Endothelial cell of umbilical vein (primary cell): ENCODE measurements around the gene HECTD1. TPM values are rescaled to one million over a fixed set of nuclear protein-coding genes. Genes with fewer than 3 reads are reported as not detected.

Experiments
- BruUV-seq: library from RNA; stranded (reverse); fragments of 400-500 nt; replicated peaks from 2 replicates; lab custom pipeline; 2021; lab: Mats Ljungman, UMichigan
- CTCF ChIA-PET: fragments of 300-600, 350-600 bp; sonication (Branson Sonifier 250); formaldehyde crosslinking; loops from one replicate; lab custom pipeline; 2021; ENCODE audit warnings: antibody characterized with exemption, inconsistent platforms; lab: Charles Lee
- POLR2A ChIA-PET: fragments of 300-600, 350-600 bp; sonication (Branson Sonifier 250); formaldehyde crosslinking; loops from one replicate; lab custom pipeline; 2021; ENCODE audit warnings: antibody characterized with exemption, inconsistent platforms; lab: Charles Lee
- DNase-seq: peaks from one replicate; pipeline ENCODE4 v3.0.0-alpha.2; 2011; ENCODE audit warnings: low read depth, low spot score
- FAIRE-seq: peaks from 2 replicates; lab custom pipeline; 2011; peaks lifted over from hg19 to GRCh38; lab: Jason Lieb, UNC
- H2AFZ ChIP-seq: 2 replicates; pipeline ENCODE4 v1.6.0; 2012; ENCODE audit warnings: low read depth, low read length, control low read depth, inconsistent platforms
- H3K27ac ChIP-seq: 2 replicates; pipeline ENCODE4 v1.5.1; 2011; ENCODE audit warnings: low read depth, mild to moderate bottlenecking, control low read depth, low read length, moderate library complexity; ENCODE audit not compliant: insufficient read depth
- H3K27me3 ChIP-seq, 2 experiments: 2 replicates each; pipeline versions ENCODE4 v1.6.0 to v1.6.1; 2011; ENCODE audit warnings: low read length in 2 of 2, mixed read lengths in 1 of 2; ENCODE audit not compliant: control insufficient read depth in 2 of 2, insufficient read depth in 2 of 2
- H3K36me3 ChIP-seq, 2 experiments: 2 replicates in 1 of 2; 3 replicates in 1 of 2; pipeline ENCODE4 v1.5.1; 2011; ENCODE audit warnings: low read length in 2 of 2, mild to moderate bottlenecking in 1 of 2, moderate library complexity in 1 of 2; ENCODE audit not compliant: control insufficient read depth in 2 of 2, insufficient read depth in 2 of 2; ENCODE audit errors: extremely low read depth in 1 of 2
- H3K4me1 ChIP-seq: 3 replicates; pipeline ENCODE4 v1.5.1; 2011; ENCODE audit warnings: mild to moderate bottlenecking, low read length; ENCODE audit not compliant: control insufficient read depth, insufficient read depth; ENCODE audit errors: extremely low read depth
- H3K4me2 ChIP-seq: 2 replicates; pipeline ENCODE4 v1.6.1; 2011; ENCODE audit warnings: low read length, control low read depth, mixed read lengths; ENCODE audit not compliant: insufficient read depth
- H3K4me3 ChIP-seq, 3 experiments: fragments of 200-600 bp in 1 of 3; sonication (generic), shearing (Covaris generic) in 1 of 3; replicated peaks in 1 of 3; 2 replicates each; pipeline ENCODE4 v1.5.1; 2011 to 2016; ENCODE audit warnings: control low read depth in 3 of 3, low read length in 3 of 3, mild to moderate bottlenecking in 2 of 3, inconsistent platforms in 1 of 3, low read depth in 1 of 3, moderate library complexity in 1 of 3; ENCODE audit not compliant: insufficient read depth in 1 of 3
- H3K79me2 ChIP-seq: 2 replicates; pipeline ENCODE4 v1.6.0; 2012; ENCODE audit warnings: low read length, inconsistent platforms; ENCODE audit not compliant: control insufficient read depth, insufficient read depth
- H3K9ac ChIP-seq: replicated peaks from 2 replicates; pipeline ENCODE3; 2011; ENCODE audit warnings: low read length, control low read depth; ENCODE audit not compliant: insufficient read depth; ENCODE audit errors: extremely low read depth
- H3K9me1 ChIP-seq: replicated peaks from 3 replicates; pipeline ENCODE4 v1.6.0; 2011; ENCODE audit warnings: mild to moderate bottlenecking, low read length; ENCODE audit not compliant: control insufficient read depth, insufficient read depth; ENCODE audit errors: extremely low read depth
- H3K9me3 ChIP-seq: replicated peaks from 2 replicates; pipeline ENCODE4 v1.5.1; 2012; ENCODE audit warnings: low read length, inconsistent platforms; ENCODE audit not compliant: control insufficient read depth, insufficient read depth
- H4K20me1 ChIP-seq: replicated peaks from 2 replicates; pipeline ENCODE3; 2011; ENCODE audit warnings: mild to moderate bottlenecking, low read length; ENCODE audit not compliant: control insufficient read depth, insufficient read depth; ENCODE audit errors: extremely low read depth
- EZH2 ChIP-seq: IDR thresholded peaks from 2 replicates; pipeline ENCODE4 v1.6.1; 2012; ENCODE audit warnings: borderline replicate concordance, low read depth, mild to moderate bottlenecking, moderate library complexity, low read length, inconsistent platforms; ENCODE audit not compliant: severe bottlenecking
- FOS ChIP-seq: IDR thresholded peaks from 2 replicates; pipeline ENCODE4 v1.6.1; 2011; ENCODE audit warnings: mild to moderate bottlenecking, low read length, moderate library complexity, borderline replicate concordance; ENCODE audit not compliant: insufficient read depth
- GATA2 ChIP-seq: IDR thresholded peaks from 2 replicates; pipeline ENCODE4 v1.7.0; 2011; ENCODE audit warnings: low read depth, mild to moderate bottlenecking, moderate library complexity, mixed read lengths, low read length; ENCODE audit not compliant: insufficient read length, insufficient read depth
- JUN ChIP-seq: IDR thresholded peaks from 2 replicates; pipeline ENCODE4 v1.6.1; 2011; ENCODE audit warnings: borderline replicate concordance, low read depth; ENCODE audit not compliant: insufficient read length, insufficient read depth
- MYC ChIP-seq: IDR thresholded peaks from one replicate; pipeline ENCODE4 v1.6.1; 2011; ENCODE audit warnings: mild to moderate bottlenecking, low read depth, low read length
- POLR2A ChIP-seq: IDR thresholded peaks from 2 replicates; pipeline ENCODE4 v1.6.1; 2012; ENCODE audit warnings: low read depth, mild to moderate bottlenecking, control low read depth, low read length
- POLR2AphosphoS5 ChIP-seq: IDR thresholded peaks from 2 replicates; pipeline ENCODE4 v1.6.1; 2012; ENCODE audit warnings: low read depth, mild to moderate bottlenecking, control low read depth, low read length, moderate library complexity; ENCODE audit not compliant: insufficient read depth
- dilution Hi-C: fragments of 300-500 bp; cut with MboI; formaldehyde crosslinking; loops from one replicate; pipeline ENCODE4 v1.15.0; 2019; ENCODE audit warnings: low sequenced_read_pairs; ENCODE audit not compliant: extremely low pct_ligation_motif_present
- intact Hi-C: fragments of 100-400 bp; cut with micrococcal nuclease; formaldehyde crosslinking; loops from one replicate; pipeline ENCODE4 v1.10.0; 2022
- polyA plus RNA-seq, 4 experiments: library from polyadenylated mRNA; depleted of rRNA in 3 of 4; stranded (reverse) in 3 of 4; unstranded in 1 of 4; fragments of >200 nt; gene quantifications; 2 replicates each; pipeline versions ENCODE4 v1.2.1 to v1.2.3, GENCODE V29; 2011 to 2012; ENCODE audit warnings: missing spikeins in 1 of 4
- total RNA-seq: library from RNA; stranded (reverse); gene quantifications from 2 replicates; pipeline ENCODE4 v1.2.3, GENCODE V29; 2021
- TF ChIP-seq, protein P1 (sequence below): IDR thresholded peaks from 2 replicates; pipeline ENCODE4 v1.6.1; 2011; ENCODE audit not compliant: insufficient read depth, insufficient read length
- TF ChIP-seq, protein P2 (sequence below), 2 donors: IDR thresholded peaks; 1 replicate in 1 of 2; 2 replicates in 1 of 2; pipeline ENCODE4 v1.5.1; 2011; ENCODE audit warnings: low read length in 2 of 2, mild to moderate bottlenecking in 2 of 2, moderate library complexity in 2 of 2, control low read depth in 1 of 2, inconsistent platforms in 1 of 2, low read depth in 1 of 2; ENCODE audit not compliant: insufficient read depth in 1 of 2; ENCODE audit errors: extremely low read depth in 1 of 2

The HECTD1 gene
- total and polyA plus RNA-seq, 2 donors (not counting 3 experiments of a cell fraction or from before 2014, with no cell fraction given), result 67.9 to 181 TPM

DNA sequence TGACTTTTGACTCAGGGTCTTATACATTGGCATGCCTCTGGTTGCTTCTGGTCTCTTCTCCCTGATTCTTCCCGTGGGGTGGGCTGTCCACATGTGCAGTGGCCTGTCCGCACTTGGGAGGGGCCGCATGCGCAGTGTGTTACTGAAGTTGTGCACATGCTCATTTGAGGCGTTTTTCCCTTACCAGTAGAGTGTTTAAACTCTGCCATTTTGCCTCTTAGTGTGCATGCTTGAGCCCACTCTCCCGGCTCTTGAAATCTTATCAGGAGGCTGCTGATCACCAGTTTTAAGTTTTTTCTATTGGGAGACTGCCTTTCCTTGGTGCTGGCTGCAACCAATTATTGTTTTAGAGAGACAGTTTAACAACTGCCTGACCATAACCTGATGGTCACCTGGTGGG lies 32.1 kb upstream of the HECTD1 start:
- Histone ChIP-seq H3K36me3 (no peaks in the 10 kb centered on the region), H2AFZ (no peak overlapping the region), H3K9me1 (no peaks in the 10 kb centered on the region), H3K9ac (no peak overlapping the region), H4K20me1 (no peaks in the 10 kb centered on the region), H3K27ac (no peak overlapping the region), H3K79me2 (no peaks in the 10 kb centered on the region), H3K9me3 (no peaks in the 10 kb centered on the region), H3K27me3 (no peaks in the 10 kb centered on the region), H3K4me3 (no peak overlapping the region), H3K4me2 (no peak overlapping the region), H3K4me1 (no peaks in the 10 kb centered on the region)
- TF ChIP-seq POLR2AphosphoS5 (no peak), POLR2A (no peak), MYC (no peak), GATA2 (no peak), JUN (no peak), FOS (no peak), EZH2 (no peak)
- TF ChIP-seq, protein P1, sequence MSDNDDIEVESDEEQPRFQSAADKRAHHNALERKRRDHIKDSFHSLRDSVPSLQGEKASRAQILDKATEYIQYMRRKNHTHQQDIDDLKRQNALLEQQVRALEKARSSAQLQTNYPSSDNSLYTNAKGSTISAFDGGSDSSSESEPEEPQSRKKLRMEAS, result no peak
- TF ChIP-seq, protein P2, sequence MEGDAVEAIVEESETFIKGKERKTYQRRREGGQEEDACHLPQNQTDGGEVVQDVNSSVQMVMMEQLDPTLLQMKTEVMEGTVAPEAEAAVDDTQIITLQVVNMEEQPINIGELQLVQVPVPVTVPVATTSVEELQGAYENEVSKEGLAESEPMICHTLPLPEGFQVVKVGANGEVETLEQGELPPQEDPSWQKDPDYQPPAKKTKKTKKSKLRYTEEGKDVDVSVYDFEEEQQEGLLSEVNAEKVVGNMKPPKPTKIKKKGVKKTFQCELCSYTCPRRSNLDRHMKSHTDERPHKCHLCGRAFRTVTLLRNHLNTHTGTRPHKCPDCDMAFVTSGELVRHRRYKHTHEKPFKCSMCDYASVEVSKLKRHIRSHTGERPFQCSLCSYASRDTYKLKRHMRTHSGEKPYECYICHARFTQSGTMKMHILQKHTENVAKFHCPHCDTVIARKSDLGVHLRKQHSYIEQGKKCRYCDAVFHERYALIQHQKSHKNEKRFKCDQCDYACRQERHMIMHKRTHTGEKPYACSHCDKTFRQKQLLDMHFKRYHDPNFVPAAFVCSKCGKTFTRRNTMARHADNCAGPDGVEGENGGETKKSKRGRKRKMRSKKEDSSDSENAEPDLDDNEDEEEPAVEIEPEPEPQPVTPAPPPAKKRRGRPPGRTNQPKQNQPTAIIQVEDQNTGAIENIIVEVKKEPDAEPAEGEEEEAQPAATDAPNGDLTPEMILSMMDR (IDR thresholded peaks at IDR 0.05; ENCODE audit: extremely low read depth in 1 of 2, insufficient read depth in 1 of 2, low read depth in 1 of 2, low read length in 2 of 2), result no peak
- ChIA-PET POLR2A (no interaction called here), CTCF (no interaction called here)
- BruUV-seq, result no TSS peak
- dilution Hi-C loops (no loop called here), intact Hi-C loops (no loop called here)
- no peak for FAIRE-seq
- no peak for DNase-seq
